ENCODE results near the gene TSHZ1.
"Not testable (repeated sequence)": the region's sequence is repeated elsewhere in the genome, so short reads cannot be mapped to it uniquely, and the experiment has no call there.

Gene TSHZ1

GRCh38 chr18:75324686-75325257, 114.2 kb downstream of the TSHZ1 start:
- H3K79me2 ChIP-seq (ENCODE audit: insufficient read depth, low read length): no peaks in the 10 kb centered on the region
- peaks cover 4% of the 10 kb centered on the region; the same call in 1 of the 2 replicates for H3K9me3 ChIP-seq (ENCODE audit: insufficient read depth, low read depth, low read length)
- H3K36me3 ChIP-seq (ENCODE audit: insufficient read depth, low read length): no peaks in the 10 kb centered on the region
- H3K4me3 ChIP-seq (ENCODE audit: low read length, poor library complexity, severe bottlenecking): no peak overlapping the region
- H2AFZ ChIP-seq (ENCODE audit: low read length): no peak overlapping the region
- H3K27me3 ChIP-seq (ENCODE audit: insufficient read depth, low read length, poor library complexity, severe bottlenecking): no peaks in the 10 kb centered on the region
- no peak overlapping the region for H3K9ac ChIP-seq (ENCODE audit: low read depth, low read length, poor library complexity, severe bottlenecking)
- TF ChIP-seq CTCF (conservative IDR thresholded peaks at IDR 0.05; ENCODE audit: low read length) (no peak), EZH2phosphoT487 (IDR thresholded peaks at IDR 0.05; ENCODE audit: borderline replicate concordance) (no peak)
- no peaks in the 10 kb centered on the region for H3F3A ChIP-seq (ENCODE audit: low read depth)
- no peak overlapping the region for H3K4me2 ChIP-seq (ENCODE audit: low read depth, low read length, poor library complexity, severe bottlenecking)
- no peaks in the 10 kb centered on the region for H4K20me1 ChIP-seq (ENCODE audit: insufficient read depth, low read length, poor library complexity, severe bottlenecking)
- H3K9me2 ChIP-seq (replicated peaks; ENCODE audit: low read depth, low read length): no peaks in the 10 kb centered on the region
- H3K4me1 ChIP-seq (ENCODE audit: insufficient read depth, low read length, poor library complexity, severe bottlenecking): no peaks in the 10 kb centered on the region

GRCh38 chr18:75329753-75330152, 119.2 kb downstream of the TSHZ1 start:
- H3K4me1 ChIP-seq (ENCODE audit: insufficient read depth, low read length, poor library complexity, severe bottlenecking): not testable (repeated sequence)

GRCh38 chr18:75330308-75330707, 119.7 kb downstream of the TSHZ1 start:
- Histone ChIP-seq H3K9ac (ENCODE audit: low read depth, low read length, poor library complexity, severe bottlenecking) (no peak overlapping the region), H3F3A (ENCODE audit: low read depth) (no peaks in the 10 kb centered on the region), H3K27me3 (ENCODE audit: insufficient read depth, low read length, poor library complexity, severe bottlenecking) (no peaks in the 10 kb centered on the region)

More at GRCh38 chr18:75329753-75330152, 119.2 kb downstream of the TSHZ1 start:
- not testable (repeated sequence) for H3K9me2 ChIP-seq (replicated peaks; ENCODE audit: low read depth, low read length); H4K20me1 ChIP-seq (ENCODE audit: insufficient read depth, low read length, poor library complexity, severe bottlenecking); H3K4me3 ChIP-seq (ENCODE audit: low read length, poor library complexity, severe bottlenecking); H3K4me2 ChIP-seq (ENCODE audit: low read depth, low read length, poor library complexity, severe bottlenecking); H3K36me3 ChIP-seq (ENCODE audit: insufficient read depth, low read length); H3K9ac ChIP-seq (ENCODE audit: low read depth, low read length, poor library complexity, severe bottlenecking); H3K27me3 ChIP-seq (ENCODE audit: insufficient read depth, low read length, poor library complexity, severe bottlenecking); H3F3A ChIP-seq (ENCODE audit: low read depth); H2AFZ ChIP-seq (ENCODE audit: low read length); H3K9me3 ChIP-seq (ENCODE audit: insufficient read depth, low read depth, low read length); H3K79me2 ChIP-seq (ENCODE audit: insufficient read depth, low read length)

More at GRCh38 chr18:75330308-75330707, 119.7 kb downstream of the TSHZ1 start:
- no peak overlapping the region for H2AFZ ChIP-seq (ENCODE audit: low read length)
- H3K9me2 ChIP-seq (replicated peaks; ENCODE audit: low read depth, low read length): no peaks in the 10 kb centered on the region
- no peak overlapping the region for H3K4me3 ChIP-seq (ENCODE audit: low read length, poor library complexity, severe bottlenecking)
- H3K36me3 ChIP-seq (ENCODE audit: insufficient read depth, low read length): no peaks in the 10 kb centered on the region
- H4K20me1 ChIP-seq (ENCODE audit: insufficient read depth, low read length, poor library complexity, severe bottlenecking): no peaks in the 10 kb centered on the region
- H3K9me3 ChIP-seq (ENCODE audit: insufficient read depth, low read depth, low read length): peaks cover 4% of the 10 kb centered on the region; the same call in 1 of the 2 replicates
- H3K79me2 ChIP-seq (ENCODE audit: insufficient read depth, low read length): no peaks in the 10 kb centered on the region
- TF ChIP-seq EZH2phosphoT487 (IDR thresholded peaks at IDR 0.05; ENCODE audit: borderline replicate concordance) (no peak), CTCF (conservative IDR thresholded peaks at IDR 0.05; ENCODE audit: low read length) (no peak)
- no peak overlapping the region for H3K4me2 ChIP-seq (ENCODE audit: low read depth, low read length, poor library complexity, severe bottlenecking)
- no peaks in the 10 kb centered on the region for H3K4me1 ChIP-seq (ENCODE audit: insufficient read depth, low read length, poor library complexity, severe bottlenecking)
